GM19351 (cell line): ENCODE measurements around the gene ABLIM2.

Source experiments
- ATAC-seq: cut with Tn5 transposase; IDR thresholded peaks from one replicate; pipeline ENCODE4 v1.9.1; 2021; ENCODE audit warnings: mild to moderate bottlenecking, moderate library complexity; ENCODE audit not compliant: unreplicated experiment

ABLIM2 gene

DNA sequence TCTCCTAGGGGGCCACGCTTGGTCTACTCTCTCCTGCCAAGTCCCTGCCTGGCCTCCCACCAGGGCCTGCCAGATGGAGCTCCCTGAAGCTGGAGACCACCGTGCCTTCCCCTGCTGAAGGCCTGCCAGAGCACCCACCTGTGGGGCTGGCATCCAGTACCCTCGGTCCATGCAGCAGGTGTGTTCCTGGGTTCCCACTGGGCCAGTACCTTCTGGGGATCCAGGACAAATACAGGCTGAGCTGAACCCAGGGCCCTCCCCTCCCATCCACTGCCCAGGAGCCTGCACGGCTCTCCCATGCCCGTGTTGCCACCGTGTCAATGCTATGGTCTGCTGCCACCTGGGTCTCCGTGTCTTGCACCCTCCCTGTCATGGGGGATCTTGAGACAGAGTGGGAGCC, 68.8 kb downstream of the ABLIM2 start:
- ATAC-seq = no peak

DNA sequence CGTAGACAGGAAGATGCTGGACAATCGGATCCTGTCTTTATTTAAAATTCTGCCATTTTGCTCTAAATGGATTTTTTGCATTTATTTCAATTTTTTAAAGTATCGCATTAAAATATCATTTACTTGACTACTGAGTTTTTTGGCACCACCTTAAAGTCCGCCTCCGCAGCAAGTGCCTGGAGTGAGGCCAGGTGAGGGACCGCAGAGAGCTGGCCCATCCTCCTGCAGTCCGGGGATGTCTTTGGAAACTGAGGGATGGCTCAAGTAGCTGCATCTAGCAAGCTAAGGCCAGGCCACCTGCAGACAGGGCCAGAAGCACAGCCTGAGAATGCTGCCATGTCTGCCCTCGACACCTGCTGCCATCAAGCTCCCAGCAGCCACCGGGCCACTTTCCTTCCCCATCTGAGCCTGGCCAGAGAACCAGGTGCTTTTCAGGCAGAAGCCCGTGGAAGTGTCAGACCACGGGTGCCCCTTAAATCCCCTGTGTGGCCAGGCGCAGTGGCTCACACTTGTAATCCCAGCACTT, 69.6 kb downstream of the ABLIM2 start:
- ATAC-seq = no peak

DNA sequence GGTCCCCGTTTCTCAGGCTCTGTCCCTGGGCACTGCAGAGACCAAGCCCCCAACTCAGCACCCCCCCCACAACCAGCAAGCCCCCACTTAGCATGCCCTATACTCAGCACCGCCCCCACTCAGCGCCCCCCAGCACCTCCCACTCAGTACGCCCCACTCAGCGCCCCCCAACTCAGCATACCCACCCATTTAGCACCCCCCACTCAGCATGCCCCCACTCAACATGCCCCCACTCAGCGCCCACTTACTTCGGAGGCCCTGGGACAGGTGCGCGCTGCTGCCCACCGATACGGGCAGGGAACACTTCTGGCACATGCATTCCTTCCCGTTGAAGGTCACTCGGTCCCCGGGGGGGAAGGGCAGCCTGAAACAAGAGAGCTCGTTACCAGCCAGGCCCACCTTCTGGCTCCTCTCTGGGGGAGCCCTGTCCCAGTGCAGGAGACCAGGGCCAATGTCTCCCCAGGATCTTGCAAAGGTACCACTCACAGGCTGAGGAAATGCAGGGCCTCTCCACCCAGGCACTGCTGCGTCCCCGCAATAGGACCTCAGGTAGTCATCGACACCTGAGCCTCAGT, 70.6 kb downstream of the ABLIM2 start:
- ATAC-seq = no peak

DNA sequence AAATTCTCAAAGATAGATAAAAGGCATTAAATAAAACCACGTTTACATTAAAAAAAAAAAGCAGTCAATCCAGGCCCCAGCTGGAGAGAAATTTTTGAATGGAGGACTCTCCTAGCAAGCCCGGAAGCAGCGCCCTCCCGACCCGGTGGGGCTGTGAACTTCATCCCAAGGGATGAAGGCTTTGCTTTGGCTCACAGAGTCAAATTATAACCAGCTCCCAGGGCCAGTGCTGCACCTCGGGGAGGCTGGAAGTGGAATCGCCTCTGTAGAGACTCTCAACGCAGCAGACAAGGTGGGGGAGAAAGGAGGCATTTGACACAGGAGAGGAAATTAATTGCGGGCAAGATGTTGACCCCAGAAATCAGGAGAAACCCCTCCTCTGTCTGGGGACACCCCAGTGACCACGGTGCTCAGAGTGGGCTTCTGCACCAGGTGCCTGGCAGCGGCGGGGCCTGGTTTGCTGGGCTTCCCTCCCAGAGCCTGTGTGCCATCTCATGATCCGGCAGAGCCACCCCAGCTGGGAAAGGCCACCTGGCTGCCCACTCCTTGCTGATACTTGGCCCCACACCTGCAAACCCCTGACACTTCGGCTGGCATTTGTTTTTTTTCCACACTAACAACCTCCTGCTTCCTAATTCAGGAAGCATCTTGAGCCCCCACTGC, 71.7 kb downstream of the ABLIM2 start:
- no peak for ATAC-seq

DNA sequence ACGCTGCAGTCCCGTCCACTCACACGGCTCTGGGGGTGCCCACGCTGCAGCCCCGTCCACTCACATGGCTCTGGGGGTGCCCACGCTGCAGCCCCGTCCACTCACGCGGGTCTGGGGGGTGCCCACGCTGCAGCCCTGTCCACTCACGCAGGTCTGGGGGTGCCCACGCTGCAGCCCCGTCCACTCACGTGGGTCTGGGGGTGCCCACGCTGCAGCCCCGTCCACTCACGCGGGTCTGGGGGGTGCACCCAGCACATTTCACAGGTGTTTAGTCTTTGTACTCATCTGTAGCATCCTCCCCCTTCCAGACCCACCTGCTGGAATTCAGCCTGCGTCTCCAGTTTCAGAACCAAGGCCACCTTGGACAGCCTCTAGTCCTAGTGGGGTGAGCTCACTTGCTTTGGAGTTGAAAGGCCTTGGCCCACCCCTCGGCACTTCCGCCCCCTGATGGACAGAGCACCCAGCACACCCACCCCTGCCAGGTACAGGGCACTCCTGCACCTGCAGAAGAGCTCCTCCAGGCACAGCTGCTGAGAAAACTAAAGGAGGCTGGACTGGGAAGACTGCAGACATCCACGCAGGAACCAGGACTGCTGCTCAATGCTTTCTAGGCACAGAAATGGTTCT, 73.0 kb downstream of the ABLIM2 start:
- no peak for ATAC-seq

DNA sequence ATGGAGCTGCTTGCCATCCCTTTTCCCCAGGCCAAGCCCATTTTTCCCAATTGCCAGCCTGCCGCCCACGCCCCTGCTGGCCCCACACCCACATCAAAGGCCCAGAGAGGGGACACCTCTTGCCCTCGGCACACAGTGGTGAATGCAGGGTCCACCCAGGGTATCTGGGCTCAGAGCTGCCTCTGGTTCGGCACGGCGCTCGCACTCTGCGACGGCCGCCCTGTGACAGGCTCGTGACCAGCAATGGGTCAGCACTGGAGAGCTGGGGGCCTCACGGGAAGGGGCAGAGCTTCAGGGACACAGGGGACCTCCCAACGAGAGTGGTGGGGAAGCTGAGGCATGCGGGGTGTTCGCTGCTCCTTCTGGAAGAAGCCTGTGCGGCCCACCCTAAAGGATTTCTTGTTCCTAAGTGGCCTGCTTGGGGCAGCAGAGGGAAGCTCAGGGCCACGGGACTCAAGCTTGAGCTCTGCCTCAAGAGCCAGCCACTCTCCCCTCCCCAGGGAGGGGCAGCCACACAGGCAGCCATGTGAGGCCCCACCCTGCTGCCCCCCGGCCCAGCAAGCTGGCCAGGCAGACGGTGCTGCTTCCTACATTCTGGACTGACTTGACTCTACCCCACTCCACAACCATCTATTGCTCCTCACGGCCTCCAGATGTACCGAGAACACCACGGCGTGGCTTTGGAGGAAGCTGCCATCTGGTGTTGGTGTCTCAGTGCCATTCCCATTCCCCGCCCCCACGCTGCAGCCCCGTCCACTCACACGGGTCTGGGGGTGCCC, 73.7 kb downstream of the ABLIM2 start:
- ATAC-seq = no peak

DNA sequence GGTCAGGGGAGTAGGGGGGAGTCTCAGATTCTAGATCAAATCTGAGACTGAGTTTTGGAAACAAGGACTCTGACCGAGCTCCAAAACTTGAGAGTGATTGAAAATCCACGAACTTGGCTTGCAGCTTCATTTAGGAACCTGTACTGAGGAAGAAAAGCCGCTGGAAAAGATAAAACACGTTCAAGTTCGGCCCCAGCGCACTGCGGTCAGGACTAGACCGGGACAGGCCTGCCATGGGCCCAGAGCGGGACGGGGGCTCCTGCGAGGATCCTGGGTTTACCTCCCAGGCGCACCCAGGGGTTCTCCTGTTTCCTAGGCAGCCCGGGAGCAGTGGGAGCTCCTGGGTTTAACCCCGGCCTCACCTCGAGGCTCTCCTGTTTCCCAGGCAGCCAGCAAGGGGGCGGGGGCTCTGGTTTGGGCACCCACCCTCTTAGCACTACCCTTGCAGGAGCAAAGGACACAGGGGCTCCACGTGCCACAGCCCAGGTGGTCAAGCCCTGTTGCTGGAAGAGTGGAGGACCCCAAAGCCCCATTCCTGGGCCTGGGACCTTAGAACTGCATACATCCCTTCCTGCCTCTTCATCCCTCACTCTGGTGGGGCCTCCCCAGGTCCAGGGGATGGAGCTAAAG, 74.5 kb downstream of the ABLIM2 start:
- ATAC-seq = no peak

DNA sequence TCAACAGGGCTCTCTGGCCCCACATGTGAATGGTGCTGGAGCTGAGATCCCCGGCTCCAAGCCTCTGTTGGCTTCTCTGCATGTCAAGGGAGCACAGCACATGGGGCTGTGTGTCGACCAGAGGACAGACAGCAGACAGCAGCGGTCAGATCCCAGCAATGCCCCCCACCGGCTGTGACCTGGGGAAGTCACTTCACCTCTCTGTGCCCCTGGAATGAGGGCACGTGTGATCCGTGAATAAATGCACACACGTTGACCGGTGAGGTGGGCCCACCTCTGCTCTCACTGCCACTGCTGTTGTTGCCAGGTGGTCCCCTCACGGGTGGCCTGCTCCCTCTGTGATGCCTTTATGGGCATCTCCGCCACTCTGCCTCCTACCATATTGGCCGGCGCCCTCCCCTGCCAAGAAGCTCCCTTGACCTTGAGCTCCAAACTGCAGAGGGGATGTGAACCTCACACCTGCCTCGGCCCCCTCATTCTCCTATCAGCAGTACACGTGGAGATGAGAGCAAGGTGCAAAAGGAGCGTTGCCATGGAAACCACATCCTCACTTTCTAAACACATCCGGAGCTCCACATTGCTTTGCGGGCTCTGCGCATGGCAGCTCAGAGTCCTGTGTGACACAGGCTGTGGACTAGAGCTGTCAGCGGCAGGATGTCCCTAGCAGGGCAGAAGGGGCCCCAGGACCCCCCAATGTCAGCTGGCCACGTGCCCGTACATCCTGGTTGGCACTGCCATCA, 75.4 kb downstream of the ABLIM2 start:
- no peak for ATAC-seq

DNA sequence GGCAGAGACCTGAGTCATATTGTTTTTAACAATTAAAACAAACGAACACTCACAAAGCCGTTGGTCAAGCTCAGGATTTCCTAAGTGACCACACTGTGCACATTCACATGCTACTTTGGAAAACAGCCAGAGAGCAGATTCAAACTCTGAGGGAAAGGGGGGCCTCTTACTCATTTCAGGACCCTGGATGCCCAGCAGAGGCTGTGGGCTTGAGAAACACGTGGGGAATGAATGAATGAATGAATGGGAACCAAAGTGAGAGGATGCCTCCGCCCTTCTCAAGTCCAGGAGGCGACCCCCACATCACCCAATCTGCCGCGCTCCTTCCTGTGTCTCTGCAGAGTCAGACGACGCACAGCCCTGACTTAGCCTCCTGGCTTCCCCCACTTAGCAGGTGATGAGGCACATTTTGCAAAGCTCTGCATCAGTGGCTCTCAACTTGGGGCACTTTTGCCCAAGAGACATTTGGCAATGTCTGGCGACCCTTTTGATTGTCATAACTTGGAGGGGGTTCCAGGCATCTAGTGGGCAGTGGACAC, 76.0 kb downstream of the ABLIM2 start:
- ATAC-seq = no peak

DNA sequence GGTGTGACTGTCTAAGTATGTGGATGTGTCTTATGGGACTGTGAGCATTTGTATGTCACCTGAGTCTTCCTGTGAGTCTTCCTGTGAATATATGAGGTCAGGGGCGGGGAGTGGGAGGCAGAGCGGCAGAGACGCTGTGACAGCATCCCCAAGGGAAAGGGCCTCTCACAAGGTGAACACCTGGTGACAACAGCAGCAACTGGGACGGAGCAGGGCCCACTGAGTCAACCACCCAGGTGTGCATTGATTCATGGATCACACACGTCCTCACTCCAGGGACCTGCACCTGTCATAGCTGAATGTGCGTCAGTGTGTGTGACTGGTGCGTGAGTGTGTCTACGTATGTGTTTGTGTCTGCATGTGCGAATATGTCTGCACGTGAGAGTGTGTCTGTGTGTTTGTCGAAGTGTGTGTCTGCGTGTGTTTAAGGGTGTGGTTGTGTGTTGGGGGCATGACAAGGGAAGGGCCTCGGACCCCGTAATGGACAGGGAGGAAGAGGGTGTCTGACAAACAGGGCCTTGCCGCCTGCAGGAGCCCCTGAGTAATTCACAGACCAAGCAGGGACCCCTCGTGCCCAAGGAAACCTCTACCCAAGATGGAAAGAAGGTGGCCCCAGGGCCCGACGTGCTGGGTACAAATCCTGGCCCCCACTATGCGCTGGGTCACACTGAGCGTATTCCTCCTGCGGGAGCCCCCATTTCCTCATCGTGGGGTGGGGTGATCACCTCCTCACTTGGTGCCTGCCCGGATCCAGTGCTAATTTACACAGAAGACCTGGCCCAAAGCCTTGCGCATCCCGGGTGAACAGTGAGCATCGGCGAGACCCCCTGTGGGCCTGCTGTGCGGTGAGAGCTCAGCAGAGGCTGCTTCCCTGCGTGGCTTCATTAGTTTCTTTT, 76.7 kb downstream of the ABLIM2 start:
- ATAC-seq = no peak

DNA sequence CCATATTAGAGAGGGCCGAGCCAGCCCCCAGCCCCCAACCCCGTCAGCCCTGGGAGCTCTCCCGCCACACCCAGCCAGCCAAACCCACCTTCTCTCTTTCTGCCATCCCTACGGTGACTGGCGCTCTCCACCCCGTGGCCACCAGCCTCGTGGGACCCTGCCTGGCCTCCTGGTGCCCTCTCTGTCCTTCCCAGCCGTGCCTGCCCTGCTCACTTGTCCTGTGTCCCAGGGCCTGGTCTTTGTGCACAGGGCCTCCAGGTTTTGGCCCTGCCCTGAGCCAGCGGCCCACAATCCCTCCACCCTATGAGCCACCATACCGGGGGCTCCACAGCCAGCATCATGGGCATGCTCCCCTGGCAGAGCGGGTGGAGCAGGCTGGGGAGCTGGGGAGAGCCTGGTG, 77.4 kb downstream of the ABLIM2 start:
- no peak for ATAC-seq

DNA sequence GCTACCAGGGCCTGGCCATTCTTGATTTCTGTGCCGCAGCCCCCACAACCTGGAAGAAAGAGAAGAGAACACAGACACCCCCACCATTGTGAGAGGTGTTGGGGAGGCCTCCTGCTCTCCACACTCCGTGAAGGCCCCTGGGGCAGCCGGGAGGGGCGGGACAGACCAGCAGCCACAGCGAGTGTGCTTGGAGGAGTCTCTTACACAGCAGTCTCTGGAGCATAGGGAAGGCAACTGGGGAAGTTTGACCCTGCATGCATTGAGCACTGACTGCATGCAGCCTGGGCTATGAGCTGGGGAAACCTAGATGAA, 77.9 kb downstream of the ABLIM2 start:
- no peak for ATAC-seq

DNA sequence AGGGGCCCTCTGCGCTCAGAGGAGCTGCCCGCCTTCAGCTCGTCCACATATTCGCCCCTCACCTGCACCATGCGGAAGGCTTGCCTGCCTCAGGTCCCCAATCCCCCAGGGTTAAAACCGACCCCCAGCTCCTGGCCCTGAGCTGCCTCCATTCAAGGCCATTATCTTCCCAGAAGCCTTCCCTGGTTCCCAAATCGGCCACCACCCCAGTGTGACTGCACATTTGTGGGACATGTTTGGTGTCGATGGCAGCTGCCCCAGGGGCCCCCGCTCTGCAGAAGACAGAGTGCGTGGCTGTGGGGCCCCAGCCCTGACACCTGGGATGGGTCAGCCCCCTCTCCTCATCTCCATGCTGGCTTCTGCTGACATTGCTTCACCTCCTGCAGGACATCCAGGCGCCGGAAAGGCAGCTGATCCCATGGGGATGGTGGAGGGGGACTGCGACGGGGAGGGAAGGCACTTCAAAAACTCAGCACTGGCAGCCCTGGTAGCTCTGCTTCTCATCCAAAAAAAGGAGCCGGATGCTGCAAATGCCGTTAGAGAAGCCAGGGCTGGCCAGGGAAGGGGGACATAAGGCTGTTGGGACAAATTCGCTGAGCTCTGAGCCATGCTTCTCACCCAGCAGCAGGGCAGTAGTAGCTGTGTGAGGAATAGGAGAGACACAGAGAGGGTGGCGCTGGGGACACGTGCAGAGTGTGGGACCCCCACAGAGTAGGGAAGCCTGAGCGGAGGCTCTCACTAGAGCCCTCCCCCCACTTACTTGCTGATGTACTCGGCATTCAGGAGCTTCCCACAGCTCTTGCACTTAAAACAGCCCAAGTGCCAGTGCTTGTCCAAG, 78.5 kb downstream of the ABLIM2 start:
- ATAC-seq = no peak

DNA sequence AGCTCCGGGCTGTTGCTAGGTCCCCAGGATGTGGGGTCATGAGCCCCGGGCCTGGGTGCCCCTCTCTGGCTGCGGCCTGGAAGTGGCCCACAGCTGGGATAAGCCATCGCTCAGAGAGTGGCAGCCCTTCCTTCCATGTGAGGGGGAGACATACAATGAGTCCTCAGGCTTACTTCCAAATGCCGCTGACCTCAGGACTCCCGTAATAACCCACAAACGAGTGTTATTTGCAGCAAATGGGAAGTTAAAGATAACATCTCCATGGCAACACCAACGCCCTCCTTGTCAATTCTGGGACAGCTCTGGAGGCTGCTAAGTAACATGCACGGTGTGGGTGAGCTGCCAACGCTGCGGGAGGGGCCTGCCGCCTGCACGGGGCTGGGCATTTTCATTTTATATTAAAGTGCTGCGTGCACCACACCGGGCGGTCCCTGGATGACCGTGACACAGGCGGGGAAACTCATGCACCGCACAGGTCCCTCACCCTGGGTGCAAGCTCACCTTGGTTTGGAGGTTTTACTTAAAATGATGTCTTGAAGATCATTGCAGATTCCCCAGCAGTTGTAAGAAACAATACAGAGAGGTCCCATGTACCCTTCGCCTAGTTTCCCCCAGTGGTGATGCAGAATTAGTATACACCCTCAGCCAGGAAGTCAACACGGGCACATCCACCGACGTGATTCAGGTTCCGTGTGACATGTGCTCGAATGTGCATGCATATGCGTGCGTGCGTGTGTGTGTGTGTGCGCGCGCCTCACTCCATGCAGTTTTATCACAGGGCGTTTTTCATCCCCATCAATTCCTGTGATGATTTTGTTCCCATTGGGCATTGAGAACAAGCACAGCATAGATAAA, 79.4 kb downstream of the ABLIM2 start:
- ATAC-seq = no peak

DNA sequence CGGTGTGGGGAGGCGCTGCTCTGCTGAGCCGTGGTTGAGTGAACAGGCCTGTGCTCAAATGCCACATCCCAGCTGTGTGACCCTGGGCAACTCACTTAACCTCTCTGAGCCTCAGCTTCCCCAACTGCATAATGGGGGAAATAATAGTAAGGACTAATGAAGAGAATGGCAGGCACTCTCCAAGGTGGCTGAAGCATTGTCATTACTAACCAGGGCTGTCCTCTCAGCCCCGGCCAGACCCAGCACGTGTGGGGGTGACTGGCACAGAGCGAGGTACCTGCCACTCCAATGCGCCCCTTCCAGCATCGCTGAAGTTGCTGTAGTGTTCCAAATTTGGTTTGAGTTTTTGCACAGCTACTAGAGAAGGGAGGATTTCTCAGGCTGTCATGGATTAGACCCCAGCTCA, 80.0 kb downstream of the ABLIM2 start:
- no peak for ATAC-seq

DNA sequence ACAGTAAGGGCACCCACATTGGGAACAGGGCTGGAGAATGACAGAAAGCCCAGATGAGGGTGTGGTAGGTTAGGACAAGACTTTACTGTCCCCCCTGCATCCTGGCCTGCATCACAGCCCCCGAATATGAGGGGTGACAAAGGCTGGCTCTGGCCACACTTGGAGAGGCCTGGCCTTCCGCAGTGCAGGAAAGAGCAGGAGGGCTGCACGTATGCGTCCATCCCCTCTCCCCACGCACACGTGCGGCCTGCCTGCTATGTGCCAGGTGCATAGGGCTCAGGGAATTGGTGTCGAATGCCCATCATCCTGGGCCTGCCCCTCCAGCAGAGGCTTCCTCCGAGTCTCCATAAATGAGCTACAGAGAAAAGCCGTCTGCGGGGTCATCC, 80.5 kb downstream of the ABLIM2 start:
- ATAC-seq = no peak
